H9 (cell line): ENCODE results near the gene CAMK2B. TPM values are rescaled to one million over a fixed set of nuclear protein-coding genes. Genes with fewer than 3 reads are reported as not detected.

Experiments used
- DNase-seq: peaks from one replicate; pipeline ENCODE4 v3.0.0-alpha.2; 2017
- H2AFZ ChIP-seq: one replicate; pipeline ENCODE4 v1.6.1; 2013; ENCODE audit warnings: mild to moderate bottlenecking, low read length, control low read depth, moderate library complexity
- H2AK5ac ChIP-seq: 2 replicates; pipeline ENCODE4 v1.6.1; 2013; ENCODE audit warnings: low read length, control low read depth, mixed read lengths; ENCODE audit not compliant: insufficient read length
- H2BK120ac ChIP-seq: one replicate; pipeline ENCODE4 v1.6.1; 2013; ENCODE audit warnings: low read depth, mild to moderate bottlenecking, low read length, control low read depth, inconsistent platforms; ENCODE audit not compliant: poor library complexity, severe bottlenecking
- H2BK12ac ChIP-seq: 2 replicates; pipeline ENCODE4 v1.6.1; 2013; ENCODE audit warnings: low read length, control low read depth, mixed read lengths, low read depth; ENCODE audit not compliant: insufficient read length
- H2BK15ac ChIP-seq: 2 replicates; pipeline ENCODE4 v1.6.1; 2013; ENCODE audit warnings: low read depth, low read length, control low read depth
- H2BK20ac ChIP-seq: one replicate; pipeline ENCODE4 v1.6.1; 2013; ENCODE audit warnings: low read depth, mild to moderate bottlenecking, low read length, control low read depth, inconsistent platforms; ENCODE audit not compliant: poor library complexity, severe bottlenecking
- H2BK5ac ChIP-seq: 2 replicates; pipeline ENCODE4 v1.6.1; 2013; ENCODE audit warnings: low read length, control low read depth, mixed read lengths; ENCODE audit not compliant: insufficient read length
- H3K14ac ChIP-seq: 2 replicates; pipeline ENCODE4 v1.6.1; 2013; ENCODE audit warnings: low read length, control low read depth; ENCODE audit not compliant: insufficient read depth
- H3K18ac ChIP-seq: 2 replicates; pipeline ENCODE4 v1.6.1; 2013; ENCODE audit warnings: low read depth, mild to moderate bottlenecking, mixed read lengths, low read length, control low read depth; ENCODE audit not compliant: insufficient read length
- H3K23ac ChIP-seq: 2 replicates; pipeline ENCODE4 v1.6.1; 2013; ENCODE audit warnings: low read length, control low read depth, mixed read lengths, low read depth; ENCODE audit not compliant: insufficient read length
- H3K23me2 ChIP-seq: 2 replicates; pipeline ENCODE4 v1.6.1; 2013; ENCODE audit warnings: low read depth, mild to moderate bottlenecking, mixed read lengths, low read length, control low read depth; ENCODE audit not compliant: insufficient read length, poor library complexity, severe bottlenecking
- H3K27ac ChIP-seq: 2 replicates; pipeline ENCODE4 v1.5.1; 2013; ENCODE audit warnings: low read length, control low read depth, mixed read lengths, low read depth; ENCODE audit not compliant: insufficient read length
- H3K27me3 ChIP-seq: 2 replicates; pipeline ENCODE4 v1.6.1; 2013; ENCODE audit warnings: low read length, control low read depth, inconsistent platforms; ENCODE audit not compliant: insufficient read depth
- H3K4ac ChIP-seq: 2 replicates; pipeline ENCODE4 v1.6.1; 2013; ENCODE audit warnings: low read depth, mild to moderate bottlenecking, control low read depth, inconsistent platforms, low read length, moderate library complexity
- H3K4me1 ChIP-seq: 2 replicates; pipeline ENCODE4 v1.6.1; 2013; ENCODE audit warnings: low read length, control low read depth, inconsistent platforms; ENCODE audit not compliant: insufficient read depth
- H3K4me2 ChIP-seq: 2 replicates; pipeline ENCODE4 v1.6.1; 2013; ENCODE audit warnings: low read length, control low read depth, mixed read lengths; ENCODE audit not compliant: insufficient read length, insufficient read depth
- H3K56ac ChIP-seq: 2 replicates; pipeline ENCODE4 v1.6.1; 2013; ENCODE audit warnings: low read depth, mild to moderate bottlenecking, mixed read lengths, low read length, control low read depth; ENCODE audit not compliant: insufficient read length
- H3K79me1 ChIP-seq: 2 replicates; pipeline ENCODE4 v1.6.1; 2013; ENCODE audit warnings: low read depth, mild to moderate bottlenecking, moderate library complexity, low read length, control low read depth, inconsistent platforms; ENCODE audit not compliant: insufficient read depth, poor library complexity, severe bottlenecking
- H3K79me2 ChIP-seq: 2 replicates; pipeline ENCODE4 v1.6.1; 2013; ENCODE audit warnings: low read length, control low read depth, inconsistent platforms; ENCODE audit not compliant: insufficient read depth
- H3K9ac ChIP-seq: 2 replicates; pipeline ENCODE4 v1.6.1; 2013; ENCODE audit warnings: low read length, control low read depth, mixed read lengths; ENCODE audit not compliant: insufficient read length; ENCODE audit errors: extremely low read depth
- H3K9me3 ChIP-seq: one replicate; pipeline ENCODE4 v1.6.1; 2013; ENCODE audit warnings: low read depth, low read length, inconsistent platforms; ENCODE audit not compliant: control insufficient read depth
- H3T11ph ChIP-seq: one replicate; pipeline ENCODE4 v1.6.1; 2013; ENCODE audit warnings: mild to moderate bottlenecking, low read length, control low read depth, inconsistent platforms
- H4K20me1 ChIP-seq: one replicate; pipeline ENCODE4 v1.6.1; 2013; ENCODE audit not compliant: control insufficient read depth, insufficient read length, insufficient read depth
- H4K5ac ChIP-seq: 2 replicates; pipeline ENCODE4 v1.6.1; 2013; ENCODE audit warnings: low read depth, mild to moderate bottlenecking, mixed read lengths, low read length, control low read depth; ENCODE audit not compliant: insufficient read length
- H4K8ac ChIP-seq: replicated peaks from 2 replicates; pipeline ENCODE4 v1.6.1; 2013; ENCODE audit warnings: low read length, control low read depth, mixed read lengths, low read depth; ENCODE audit not compliant: insufficient read length
- H4K91ac ChIP-seq: 2 replicates; pipeline ENCODE4 v1.6.1; 2013; ENCODE audit warnings: low read depth, mild to moderate bottlenecking, moderate library complexity, mixed read lengths, low read length, control low read depth; ENCODE audit not compliant: insufficient read length
- H3K27ac Mint-ChIP-seq, 3 experiments: 2 replicates in 2 of 3; 3 replicates in 1 of 3; pipeline ENCODE4 v1.8.0; 2020 to 2021; ENCODE audit warnings: mixed read lengths in 3 of 3, mild to moderate bottlenecking in 1 of 3, moderate library complexity in 1 of 3
- H3K27me3 Mint-ChIP-seq: 2 replicates; pipeline ENCODE4 v1.8.0; 2021; ENCODE audit warnings: low read depth, mild to moderate bottlenecking, moderate library complexity, mixed read lengths
- H3K36me3 Mint-ChIP-seq, 3 experiments: 2 replicates in 2 of 3; 3 replicates in 1 of 3; pipeline ENCODE4 v1.8.0; 2020 to 2021; ENCODE audit warnings: low read depth in 3 of 3, mixed read lengths in 3 of 3; ENCODE audit not compliant: insufficient read depth in 1 of 3
- H3K4me1 Mint-ChIP-seq, 2 experiments: 2 replicates each; pipeline ENCODE4 v1.8.0; 2020; ENCODE audit warnings: mixed read lengths in 2 of 2
- H3K4me3 Mint-ChIP-seq, 2 experiments: 2 replicates in 1 of 2; 3 replicates in 1 of 2; pipeline ENCODE4 v1.8.0; 2020 to 2021; ENCODE audit warnings: mild to moderate bottlenecking in 2 of 2, mixed read lengths in 2 of 2, moderate library complexity in 1 of 2
- H3K9me3 Mint-ChIP-seq, 2 experiments: 2 replicates in 1 of 2; 3 replicates in 1 of 2; pipeline ENCODE4 v1.8.0; 2020; ENCODE audit warnings: mild to moderate bottlenecking in 2 of 2, mixed read lengths in 2 of 2, moderate library complexity in 1 of 2
- CTCF ChIP-seq: fragments of 200-600 bp; sonication (generic); conservative IDR thresholded peaks from 3 replicates; pipeline ENCODE4 v1.8.0; 2021; ENCODE audit warnings: antibody characterized with exemption, mild to moderate bottlenecking
- WGBS: extraction: QIAGEN DNeasy Blood & Tissue Kit; methylation state at CpG from one replicate; pipeline ENCODE4 v1.1.7; 2013; ENCODE audit warnings: missing lambda C conversion rate, low lambda C conversion rate, mixed read lengths; ENCODE audit not compliant: insufficient read length; ENCODE audit errors: extremely low coverage; 5-methylcytosine and 5-hydroxymethylcytosine counted together
- total RNA-seq: library from RNA; stranded (reverse); gene quantifications from 2 replicates; pipeline ENCODE4 v1.2.1, GENCODE V29; 2021

CAMK2B gene
- total RNA-seq, 1 experiment from 2014 or later, result 0.17 TPM

DNA sequence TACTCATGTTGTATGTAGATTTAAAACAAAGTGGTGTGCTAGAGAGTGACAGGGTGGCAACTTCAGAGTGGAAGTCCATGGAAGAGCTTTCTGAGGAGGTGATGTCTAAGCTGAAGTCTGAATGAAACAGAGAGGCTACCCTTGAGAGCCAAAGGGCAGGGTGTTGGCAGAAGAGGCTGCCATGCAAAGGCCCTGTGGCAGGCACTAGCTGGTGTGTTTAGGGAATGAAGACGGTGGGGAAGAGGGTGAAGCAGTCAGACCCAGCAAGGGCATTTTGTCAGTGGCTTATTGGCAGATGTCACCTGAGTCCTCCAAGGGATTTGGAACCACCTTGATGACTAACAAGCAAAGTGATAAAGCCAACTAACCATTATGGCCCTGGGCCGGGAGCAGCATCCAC lies 3.7 kb upstream of the CAMK2B start:
- H3K27me3 Mint-ChIP-seq, result peaks cover 50% of the 10 kb centered on the region

More for the DNA sequence above, 3.7 kb upstream of the CAMK2B start:
- H3K56ac ChIP-seq, result no peak overlapping the region
- no peak overlapping the region for H3K9ac ChIP-seq
- DNase-seq, result no peak
- no peaks in the 10 kb centered on the region for H3K4me1 ChIP-seq
- Mint-ChIP-seq H3K9me3 (no peaks in the 10 kb centered on the region; a peak in 1 of 5 replicates), H3K4me1 (peaks cover 9 to 16% of the 10 kb centered on the region in 2 experiments), H3K36me3 (no peaks in the 10 kb centered on the region; a peak in 1 of 7 replicates), H3K27ac (no peak overlapping the region), H3K4me3 (no peak overlapping the region)
- H3K27ac ChIP-seq, result no peak overlapping the region
- H2BK15ac ChIP-seq, result no peak overlapping the region
- H3T11ph ChIP-seq, result no peak overlapping the region
- H3K4me2 ChIP-seq, result no peak overlapping the region
- H2BK12ac ChIP-seq, result no peak overlapping the region
- H3K4ac ChIP-seq, result no peak overlapping the region
- peaks cover 5% of the 10 kb centered on the region for H3K23me2 ChIP-seq
- no peak overlapping the region for H2BK120ac ChIP-seq
- no peaks in the 10 kb centered on the region for H3K79me1 ChIP-seq
- H2AK5ac ChIP-seq, result no peak overlapping the region
- peaks cover 23% of the 10 kb centered on the region; the same call in 1 of the 2 replicates for H3K27me3 ChIP-seq
- H3K14ac ChIP-seq, result no peak overlapping the region
- H4K91ac ChIP-seq, result no peak overlapping the region
- H3K18ac ChIP-seq, result no peak overlapping the region
- H4K20me1 ChIP-seq, result no peaks in the 10 kb centered on the region
- WGBS, result no CpG with 5 or more reads among the region's 2 CpGs
- H3K79me2 ChIP-seq, result no peaks in the 10 kb centered on the region
- no peak overlapping the region for H3K23ac ChIP-seq
- no peak overlapping the region for H4K5ac ChIP-seq
- H4K8ac ChIP-seq, result no peak overlapping the region
- H2BK5ac ChIP-seq, result no peak overlapping the region
- H2AFZ ChIP-seq, result no peak overlapping the region
- H3K9me3 ChIP-seq, result no peaks in the 10 kb centered on the region
- no peak overlapping the region for H2BK20ac ChIP-seq
- TF ChIP-seq CTCF, result no peak
